Endothelial cell of umbilical vein (primary cell): ENCODE results near the gene XIRP2. TPM values are rescaled to one million over a fixed set of nuclear protein-coding genes. Genes with fewer than 3 reads are reported as not detected.

Experiments used
- BruUV-seq: library from RNA; stranded (reverse); fragments of 400-500 nt; replicated peaks from 2 replicates; lab custom pipeline; 2021; lab: Mats Ljungman, UMichigan
- CTCF ChIA-PET: fragments of 300-600, 350-600 bp; sonication (Branson Sonifier 250); formaldehyde crosslinking; loops from one replicate; lab custom pipeline; 2021; ENCODE audit warnings: antibody characterized with exemption, inconsistent platforms; lab: Charles Lee
- POLR2A ChIA-PET: fragments of 300-600, 350-600 bp; sonication (Branson Sonifier 250); formaldehyde crosslinking; loops from one replicate; lab custom pipeline; 2021; ENCODE audit warnings: antibody characterized with exemption, inconsistent platforms; lab: Charles Lee
- DNase-seq: peaks from one replicate; pipeline ENCODE4 v3.0.0-alpha.2; 2011; ENCODE audit warnings: low read depth, low spot score
- FAIRE-seq: peaks from 2 replicates; lab custom pipeline; 2011; peaks lifted over from hg19 to GRCh38; lab: Jason Lieb, UNC
- H2AFZ ChIP-seq: 2 replicates; pipeline ENCODE4 v1.6.0; 2012; ENCODE audit warnings: low read depth, low read length, control low read depth, inconsistent platforms
- H3K27ac ChIP-seq: 2 replicates; pipeline ENCODE4 v1.5.1; 2011; ENCODE audit warnings: low read depth, mild to moderate bottlenecking, control low read depth, low read length, moderate library complexity; ENCODE audit not compliant: insufficient read depth
- H3K27me3 ChIP-seq, 2 experiments: 2 replicates each; pipeline versions ENCODE4 v1.6.0 to v1.6.1; 2011; ENCODE audit warnings: low read length in 2 of 2, mixed read lengths in 1 of 2; ENCODE audit not compliant: control insufficient read depth in 2 of 2, insufficient read depth in 2 of 2
- H3K36me3 ChIP-seq, 2 experiments: 2 replicates in 1 of 2; 3 replicates in 1 of 2; pipeline ENCODE4 v1.5.1; 2011; ENCODE audit warnings: low read length in 2 of 2, mild to moderate bottlenecking in 1 of 2, moderate library complexity in 1 of 2; ENCODE audit not compliant: control insufficient read depth in 2 of 2, insufficient read depth in 2 of 2; ENCODE audit errors: extremely low read depth in 1 of 2
- H3K4me1 ChIP-seq: 3 replicates; pipeline ENCODE4 v1.5.1; 2011; ENCODE audit warnings: mild to moderate bottlenecking, low read length; ENCODE audit not compliant: control insufficient read depth, insufficient read depth; ENCODE audit errors: extremely low read depth
- H3K4me2 ChIP-seq: 2 replicates; pipeline ENCODE4 v1.6.1; 2011; ENCODE audit warnings: low read length, control low read depth, mixed read lengths; ENCODE audit not compliant: insufficient read depth
- H3K4me3 ChIP-seq, 3 experiments: fragments of 200-600 bp in 1 of 3; sonication (generic), shearing (Covaris generic) in 1 of 3; replicated peaks in 1 of 3; 2 replicates each; pipeline ENCODE4 v1.5.1; 2011 to 2016; ENCODE audit warnings: control low read depth in 3 of 3, low read length in 3 of 3, mild to moderate bottlenecking in 2 of 3, inconsistent platforms in 1 of 3, low read depth in 1 of 3, moderate library complexity in 1 of 3; ENCODE audit not compliant: insufficient read depth in 1 of 3
- H3K79me2 ChIP-seq: 2 replicates; pipeline ENCODE4 v1.6.0; 2012; ENCODE audit warnings: low read length, inconsistent platforms; ENCODE audit not compliant: control insufficient read depth, insufficient read depth
- H3K9ac ChIP-seq: replicated peaks from 2 replicates; pipeline ENCODE3; 2011; ENCODE audit warnings: low read length, control low read depth; ENCODE audit not compliant: insufficient read depth; ENCODE audit errors: extremely low read depth
- H3K9me1 ChIP-seq: replicated peaks from 3 replicates; pipeline ENCODE4 v1.6.0; 2011; ENCODE audit warnings: mild to moderate bottlenecking, low read length; ENCODE audit not compliant: control insufficient read depth, insufficient read depth; ENCODE audit errors: extremely low read depth
- H3K9me3 ChIP-seq: replicated peaks from 2 replicates; pipeline ENCODE4 v1.5.1; 2012; ENCODE audit warnings: low read length, inconsistent platforms; ENCODE audit not compliant: control insufficient read depth, insufficient read depth
- H4K20me1 ChIP-seq: replicated peaks from 2 replicates; pipeline ENCODE3; 2011; ENCODE audit warnings: mild to moderate bottlenecking, low read length; ENCODE audit not compliant: control insufficient read depth, insufficient read depth; ENCODE audit errors: extremely low read depth
- EZH2 ChIP-seq: IDR thresholded peaks from 2 replicates; pipeline ENCODE4 v1.6.1; 2012; ENCODE audit warnings: borderline replicate concordance, low read depth, mild to moderate bottlenecking, moderate library complexity, low read length, inconsistent platforms; ENCODE audit not compliant: severe bottlenecking
- FOS ChIP-seq: IDR thresholded peaks from 2 replicates; pipeline ENCODE4 v1.6.1; 2011; ENCODE audit warnings: mild to moderate bottlenecking, low read length, moderate library complexity, borderline replicate concordance; ENCODE audit not compliant: insufficient read depth
- GATA2 ChIP-seq: IDR thresholded peaks from 2 replicates; pipeline ENCODE4 v1.7.0; 2011; ENCODE audit warnings: low read depth, mild to moderate bottlenecking, moderate library complexity, mixed read lengths, low read length; ENCODE audit not compliant: insufficient read length, insufficient read depth
- JUN ChIP-seq: IDR thresholded peaks from 2 replicates; pipeline ENCODE4 v1.6.1; 2011; ENCODE audit warnings: borderline replicate concordance, low read depth; ENCODE audit not compliant: insufficient read length, insufficient read depth
- MYC ChIP-seq: IDR thresholded peaks from one replicate; pipeline ENCODE4 v1.6.1; 2011; ENCODE audit warnings: mild to moderate bottlenecking, low read depth, low read length
- POLR2A ChIP-seq: IDR thresholded peaks from 2 replicates; pipeline ENCODE4 v1.6.1; 2012; ENCODE audit warnings: low read depth, mild to moderate bottlenecking, control low read depth, low read length
- POLR2AphosphoS5 ChIP-seq: IDR thresholded peaks from 2 replicates; pipeline ENCODE4 v1.6.1; 2012; ENCODE audit warnings: low read depth, mild to moderate bottlenecking, control low read depth, low read length, moderate library complexity; ENCODE audit not compliant: insufficient read depth
- dilution Hi-C: fragments of 300-500 bp; cut with MboI; formaldehyde crosslinking; loops from one replicate; pipeline ENCODE4 v1.15.0; 2019; ENCODE audit warnings: low sequenced_read_pairs; ENCODE audit not compliant: extremely low pct_ligation_motif_present
- intact Hi-C: fragments of 100-400 bp; cut with micrococcal nuclease; formaldehyde crosslinking; loops from one replicate; pipeline ENCODE4 v1.10.0; 2022
- polyA plus RNA-seq, 4 experiments: library from polyadenylated mRNA; depleted of rRNA in 3 of 4; stranded (reverse) in 3 of 4; unstranded in 1 of 4; fragments of >200 nt; gene quantifications; 2 replicates each; pipeline versions ENCODE4 v1.2.1 to v1.2.3, GENCODE V29; 2011 to 2012; ENCODE audit warnings: missing spikeins in 1 of 4
- total RNA-seq: library from RNA; stranded (reverse); gene quantifications from 2 replicates; pipeline ENCODE4 v1.2.3, GENCODE V29; 2021
- TF ChIP-seq, protein P1 (sequence below): IDR thresholded peaks from 2 replicates; pipeline ENCODE4 v1.6.1; 2011; ENCODE audit not compliant: insufficient read depth, insufficient read length
- TF ChIP-seq, protein P2 (sequence below), 2 donors: IDR thresholded peaks; 1 replicate in 1 of 2; 2 replicates in 1 of 2; pipeline ENCODE4 v1.5.1; 2011; ENCODE audit warnings: low read length in 2 of 2, mild to moderate bottlenecking in 2 of 2, moderate library complexity in 2 of 2, control low read depth in 1 of 2, inconsistent platforms in 1 of 2, low read depth in 1 of 2; ENCODE audit not compliant: insufficient read depth in 1 of 2; ENCODE audit errors: extremely low read depth in 1 of 2

XIRP2 gene
- total and polyA plus RNA-seq, 2 donors (not counting 3 experiments of a cell fraction or from before 2014, with no cell fraction given): 0.08 to 0.66 TPM

DNA sequence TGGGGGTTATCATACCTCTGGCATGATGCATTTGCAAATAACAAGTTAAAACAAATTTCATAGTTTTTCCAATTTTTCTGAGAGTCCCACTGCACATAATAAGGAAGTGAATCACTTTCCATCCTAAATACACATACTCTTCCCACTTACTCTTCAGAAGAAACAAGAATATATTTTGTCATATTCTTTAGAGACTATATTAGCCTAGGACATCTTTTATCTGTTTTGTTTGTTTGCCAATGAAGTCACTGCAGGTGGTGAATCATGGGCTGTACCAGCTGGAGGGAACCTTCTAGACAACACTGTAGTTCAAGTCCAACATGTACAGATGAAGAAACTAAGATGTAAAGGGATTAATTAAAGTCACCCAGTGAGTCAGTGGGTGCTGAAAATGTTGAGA, 116.8 kb downstream of the XIRP2 start:
- TF ChIP-seq POLR2A: no peak
- TF ChIP-seq EZH2: no peak
- no peak for TF ChIP-seq POLR2AphosphoS5
- TF ChIP-seq, protein P1, sequence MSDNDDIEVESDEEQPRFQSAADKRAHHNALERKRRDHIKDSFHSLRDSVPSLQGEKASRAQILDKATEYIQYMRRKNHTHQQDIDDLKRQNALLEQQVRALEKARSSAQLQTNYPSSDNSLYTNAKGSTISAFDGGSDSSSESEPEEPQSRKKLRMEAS: no peak
- no peak for TF ChIP-seq FOS
- TF ChIP-seq GATA2: no peak
- TF ChIP-seq, protein P2, sequence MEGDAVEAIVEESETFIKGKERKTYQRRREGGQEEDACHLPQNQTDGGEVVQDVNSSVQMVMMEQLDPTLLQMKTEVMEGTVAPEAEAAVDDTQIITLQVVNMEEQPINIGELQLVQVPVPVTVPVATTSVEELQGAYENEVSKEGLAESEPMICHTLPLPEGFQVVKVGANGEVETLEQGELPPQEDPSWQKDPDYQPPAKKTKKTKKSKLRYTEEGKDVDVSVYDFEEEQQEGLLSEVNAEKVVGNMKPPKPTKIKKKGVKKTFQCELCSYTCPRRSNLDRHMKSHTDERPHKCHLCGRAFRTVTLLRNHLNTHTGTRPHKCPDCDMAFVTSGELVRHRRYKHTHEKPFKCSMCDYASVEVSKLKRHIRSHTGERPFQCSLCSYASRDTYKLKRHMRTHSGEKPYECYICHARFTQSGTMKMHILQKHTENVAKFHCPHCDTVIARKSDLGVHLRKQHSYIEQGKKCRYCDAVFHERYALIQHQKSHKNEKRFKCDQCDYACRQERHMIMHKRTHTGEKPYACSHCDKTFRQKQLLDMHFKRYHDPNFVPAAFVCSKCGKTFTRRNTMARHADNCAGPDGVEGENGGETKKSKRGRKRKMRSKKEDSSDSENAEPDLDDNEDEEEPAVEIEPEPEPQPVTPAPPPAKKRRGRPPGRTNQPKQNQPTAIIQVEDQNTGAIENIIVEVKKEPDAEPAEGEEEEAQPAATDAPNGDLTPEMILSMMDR (IDR thresholded peaks at IDR 0.05; ENCODE audit: extremely low read depth in 1 of 2, insufficient read depth in 1 of 2, low read depth in 1 of 2, low read length in 2 of 2): no peak
- TF ChIP-seq MYC: no peak
- TF ChIP-seq JUN: no peak
- FAIRE-seq (no peak), DNase-seq (no peak)
- H3K9ac ChIP-seq: no peak overlapping the region
- no peaks in the 10 kb centered on the region for H3K79me2 ChIP-seq
- no peaks in the 10 kb centered on the region for H3K9me3 ChIP-seq
- no peak overlapping the region for H3K27ac ChIP-seq
- ChIA-PET POLR2A (no interaction called here), CTCF (no interaction called here)
- H3K27me3 ChIP-seq: no peaks in the 10 kb centered on the region
- no peak overlapping the region for H2AFZ ChIP-seq
- no peaks in the 10 kb centered on the region for H3K9me1 ChIP-seq
- no peak overlapping the region for H3K4me3 ChIP-seq
- no peaks in the 10 kb centered on the region for H4K20me1 ChIP-seq
- no peaks in the 10 kb centered on the region for H3K4me1 ChIP-seq
- no peak overlapping the region for H3K4me2 ChIP-seq
- no peaks in the 10 kb centered on the region for H3K36me3 ChIP-seq
- no TSS peak for BruUV-seq
- intact Hi-C loops: no loop called here
- dilution Hi-C loops: no loop called here
